Common myeloid progenitor, CD34-positive (primary cell): ENCODE measurements around the gene SIRT7.

Experiments
- CTCF ChIA-PET: fragments of 350-600 bp; sonication (Branson Sonifier 250); formaldehyde crosslinking; loops from one replicate; lab custom pipeline; 2021; ENCODE audit warnings: antibody characterized with exemption; lab: Charles Lee
- POLR2A ChIA-PET: fragments of 350-600 bp; sonication (Branson Sonifier 250); formaldehyde crosslinking; loops from one replicate; lab custom pipeline; 2021; ENCODE audit warnings: antibody characterized with exemption; lab: Charles Lee
- DNase-seq, 3 donors: peaks; one replicate each; pipeline versions ENCODE4 v3.0.0 to v3.0.0-alpha.2; 2013
- H3K27ac ChIP-seq, 2 experiments: 1 replicate in 1 of 2; 2 replicates in 1 of 2; pipeline ENCODE4 v1.7.0; 2013; ENCODE audit warnings: inconsistent platforms in 2 of 2, low read length in 2 of 2, mild to moderate bottlenecking in 2 of 2, low read depth in 1 of 2, moderate library complexity in 1 of 2; ENCODE audit not compliant: severe bottlenecking in 2 of 2, insufficient read depth in 1 of 2, poor library complexity in 1 of 2
- H3K27me3 ChIP-seq, 5 experiments: replicated peaks in 2 of 5; 1 replicate in 3 of 5; 2 replicates in 2 of 5; pipeline versions ENCODE4 v1.6.1 to v1.7.0; 2013; ENCODE audit warnings: low read length in 4 of 5, mild to moderate bottlenecking in 2 of 5, moderate library complexity in 2 of 5, inconsistent platforms in 1 of 5; ENCODE audit not compliant: insufficient read depth in 5 of 5, control insufficient read depth in 4 of 5
- H3K36me3 ChIP-seq, 4 experiments: 1 replicate in 2 of 4; 2 replicates in 2 of 4; pipeline versions ENCODE4 v1.6.1 to v1.7.0; 2013; ENCODE audit warnings: low read length in 3 of 4, control low read depth in 1 of 4, mild to moderate bottlenecking in 1 of 4; ENCODE audit not compliant: control insufficient read depth in 4 of 4, insufficient read depth in 4 of 4
- H3K4me1 ChIP-seq, 4 experiments: 1 replicate in 3 of 4; 2 replicates in 1 of 4; pipeline versions ENCODE4 v1.6.1 to v1.7.1; 2013; ENCODE audit warnings: low read length in 3 of 4, mild to moderate bottlenecking in 3 of 4, control low read depth in 1 of 4, inconsistent platforms in 1 of 4, moderate library complexity in 1 of 4; ENCODE audit not compliant: control insufficient read depth in 4 of 4, insufficient read depth in 4 of 4; ENCODE audit errors: control extremely low read depth in 1 of 4
- H3K4me3 ChIP-seq, 7 experiments: 1 replicate in 4 of 7; 2 replicates in 3 of 7; pipeline versions ENCODE4 v1.5.1 to v1.7.0; 2013; ENCODE audit warnings: mild to moderate bottlenecking in 7 of 7, low read length in 6 of 7, moderate library complexity in 6 of 7, inconsistent platforms in 2 of 7, low read depth in 2 of 7, control low read depth in 1 of 7; ENCODE audit not compliant: insufficient read depth in 4 of 7, control insufficient read depth in 1 of 7; ENCODE audit errors: extremely low read depth in 1 of 7
- H3K9me3 ChIP-seq, 5 experiments: 1 replicate in 4 of 5; 2 replicates in 1 of 5; pipeline versions ENCODE4 v1.6.1 to v1.7.1; 2013; ENCODE audit warnings: low read length in 4 of 5, mild to moderate bottlenecking in 2 of 5, inconsistent platforms in 1 of 5, low read depth in 1 of 5, moderate library complexity in 1 of 5; ENCODE audit not compliant: control insufficient read depth in 4 of 5, insufficient read depth in 2 of 5; ENCODE audit errors: control extremely low read depth in 1 of 5
- WGBS: methylation state at CpG from one replicate; pipeline ENCODE4 v1.1.5; 2013; ENCODE audit not compliant: insufficient coverage; 5-methylcytosine and 5-hydroxymethylcytosine counted together

The SIRT7 gene

DNA sequence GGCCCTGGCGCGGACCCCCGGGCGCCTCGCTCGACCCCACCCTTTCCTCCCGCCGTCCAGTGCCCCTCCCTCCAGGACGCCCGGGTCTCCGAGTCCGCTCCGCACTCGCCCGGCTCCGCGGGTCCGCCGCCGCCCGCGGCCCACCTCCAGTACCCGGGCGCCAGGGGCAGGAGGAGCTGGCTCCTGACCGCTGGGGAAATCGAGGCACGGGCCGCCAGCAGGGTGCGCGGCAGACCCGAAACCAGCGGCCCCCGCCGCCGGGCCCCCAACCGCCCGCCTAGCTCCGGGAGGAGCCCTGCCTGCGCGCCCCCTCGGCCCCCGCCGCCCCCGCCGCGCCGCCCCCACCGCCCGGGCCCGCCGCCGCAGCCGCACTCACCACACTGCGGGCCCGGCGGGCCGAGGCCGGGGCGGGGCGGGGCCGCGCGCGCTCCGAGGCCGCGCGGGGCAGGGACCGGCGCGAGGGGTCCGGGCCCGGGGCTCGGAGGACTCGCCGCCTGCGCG, 9.2 kb upstream of the SIRT7 start:
- peaks cover 0 to 74% (median 65%) of the 10 kb centered on the region in 4 experiments for H3K4me1 ChIP-seq
- POLR2A ChIA-PET: interaction anchor here (1.0 to 1.8 kb wide), 5 partner anchors 10 to 105 kb away, joined by 3 to 6 read pairs (median 4); partner anchors contain the start of genes P4HB, RAC3 and SIRT7
- 0% methylated on average over 49 of the region's 78 CpGs for WGBS
- H3K4me3 ChIP-seq: peak overlapping the region; percentile 46 to 83 (median 77)
- H3K27ac ChIP-seq: peak overlapping the region; percentile 92 to 98
- peaks cover 0 to 24% (median 13%) of the 10 kb centered on the region in 5 experiments for H3K27me3 ChIP-seq
- CTCF ChIA-PET: interaction anchor here (0.9 to 3.1 kb wide), 8 partner anchors 10 to 93 kb away, joined by 3 to 15 read pairs (median 6); partner anchors contain the start of gene NPB
- DNase-seq: no peak
- no peaks in the 10 kb centered on the region for H3K9me3 ChIP-seq
- H3K36me3 ChIP-seq: peaks cover 0 to 8% (median 5%) of the 10 kb centered on the region in 4 experiments

DNA sequence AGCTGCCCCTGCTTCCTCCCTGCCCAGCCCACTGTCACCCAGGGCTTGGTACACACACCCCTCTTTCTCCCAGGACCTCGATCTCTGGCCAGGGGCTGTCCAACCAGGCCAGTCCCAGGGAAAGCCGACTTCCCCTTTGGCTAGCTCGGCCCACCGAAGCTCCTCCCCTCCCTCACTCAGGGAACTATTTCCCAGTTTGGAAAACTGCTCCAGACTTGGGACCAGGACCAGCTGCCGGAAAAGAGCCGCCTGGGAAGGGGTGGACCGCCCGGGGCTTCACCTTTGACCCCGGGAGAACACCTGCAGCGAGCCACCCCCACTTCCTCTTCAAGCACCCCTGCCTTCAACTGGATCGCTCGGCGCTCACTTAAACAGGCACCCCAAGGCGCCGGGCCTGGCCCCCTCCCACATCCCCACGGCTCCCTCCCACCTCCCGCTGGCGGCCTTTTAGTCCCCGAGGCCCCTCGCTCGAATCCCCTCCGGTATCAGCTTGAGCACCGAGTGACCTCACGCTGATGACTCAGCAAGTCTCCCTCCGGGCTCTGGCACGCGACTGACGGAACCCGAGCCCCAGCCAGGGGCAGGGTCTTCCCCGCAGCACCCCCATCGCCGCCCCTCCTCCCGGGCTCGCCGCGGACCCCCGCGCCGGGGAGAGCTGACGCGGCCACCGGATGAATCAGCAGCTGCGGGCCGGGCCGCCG, 8.6 kb upstream of the SIRT7 start:
- ChIA-PET POLR2A (interaction anchor here (0.6 to 1.8 kb wide), 6 partner anchors 9 to 105 kb away, joined by 3 to 6 read pairs (median 3); partner anchors contain the start of genes P4HB, RAC3 and SIRT7), CTCF (interaction anchor here (0.7 to 3.1 kb wide), 7 partner anchors 10 to 94 kb away, joined by 3 to 15 read pairs (median 3); partner anchors contain the start of gene NPB)
- 0% methylated on average over 34 of the region's 46 CpGs for WGBS
- Histone ChIP-seq H3K4me1 (peaks cover 0 to 74% (median 67%) of the 10 kb centered on the region in 4 experiments), H3K4me3 (peak overlapping the region; percentile 46 to 83 (median 77)), H3K27ac (peak overlapping the region; percentile 92 to 98), H3K9me3 (no peaks in the 10 kb centered on the region), H3K27me3 (peaks cover 0 to 24% (median 13%) of the 10 kb centered on the region in 5 experiments), H3K36me3 (peaks cover 0 to 13% (median 9%) of the 10 kb centered on the region in 4 experiments)
- peak; percentile 93 to 96 (median 95) for DNase-seq

DNA sequence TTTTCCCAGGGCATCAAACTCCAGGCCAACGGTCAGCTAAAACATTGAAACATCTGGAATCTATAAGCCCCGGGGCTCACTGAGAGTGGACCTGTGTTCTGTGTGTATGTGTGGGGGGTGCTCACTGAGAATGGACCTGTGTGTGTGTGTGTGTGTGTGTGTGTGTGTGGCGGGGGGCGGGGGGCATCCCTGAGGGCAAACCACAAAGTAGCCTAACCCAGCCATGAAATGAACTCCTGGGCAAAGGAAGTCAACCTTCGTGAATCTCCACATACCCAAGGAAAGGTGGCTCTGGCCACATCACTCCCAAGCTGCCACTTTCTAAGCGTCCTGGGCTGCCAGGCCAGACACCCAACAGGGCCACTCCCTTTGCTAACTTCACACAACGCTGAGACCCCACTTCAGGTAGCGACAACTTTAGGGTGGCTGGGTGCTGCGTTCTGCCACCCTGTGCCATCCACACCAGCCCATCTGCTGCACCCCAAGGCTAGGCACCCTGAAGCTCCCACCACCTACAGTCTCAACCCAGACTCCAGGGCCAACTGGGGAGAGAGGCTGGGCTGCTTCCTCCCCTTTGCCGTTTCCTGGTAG, 8.0 kb upstream of the SIRT7 start:
- 19% methylated on average over 3 of the region's 10 CpGs for WGBS
- H3K27me3 ChIP-seq: peaks cover 0 to 24% (median 13%) of the 10 kb centered on the region in 5 experiments
- ChIA-PET CTCF (interaction anchor here (0.7 to 3.4 kb wide), 9 partner anchors 9 to 95 kb away, joined by 3 to 15 read pairs (median 3); partner anchors contain the start of gene NOTUM), POLR2A (interaction anchor here (0.6 to 1.8 kb wide), 5 partner anchors 9 to 65 kb away, joined by 3 to 6 read pairs (median 3); partner anchors contain the start of genes P4HB and SIRT7)
- DNase-seq: no peak
- H3K4me1 ChIP-seq: peaks cover 0 to 70% (median 66%) of the 10 kb centered on the region in 4 experiments
- peak overlapping the region; percentile 92 to 98 for H3K27ac ChIP-seq
- peaks cover 0 to 17% (median 13%) of the 10 kb centered on the region in 4 experiments for H3K36me3 ChIP-seq
- H3K9me3 ChIP-seq: no peaks in the 10 kb centered on the region
- H3K4me3 ChIP-seq: peak overlapping the region; percentile 46 to 83 (median 77)

DNA sequence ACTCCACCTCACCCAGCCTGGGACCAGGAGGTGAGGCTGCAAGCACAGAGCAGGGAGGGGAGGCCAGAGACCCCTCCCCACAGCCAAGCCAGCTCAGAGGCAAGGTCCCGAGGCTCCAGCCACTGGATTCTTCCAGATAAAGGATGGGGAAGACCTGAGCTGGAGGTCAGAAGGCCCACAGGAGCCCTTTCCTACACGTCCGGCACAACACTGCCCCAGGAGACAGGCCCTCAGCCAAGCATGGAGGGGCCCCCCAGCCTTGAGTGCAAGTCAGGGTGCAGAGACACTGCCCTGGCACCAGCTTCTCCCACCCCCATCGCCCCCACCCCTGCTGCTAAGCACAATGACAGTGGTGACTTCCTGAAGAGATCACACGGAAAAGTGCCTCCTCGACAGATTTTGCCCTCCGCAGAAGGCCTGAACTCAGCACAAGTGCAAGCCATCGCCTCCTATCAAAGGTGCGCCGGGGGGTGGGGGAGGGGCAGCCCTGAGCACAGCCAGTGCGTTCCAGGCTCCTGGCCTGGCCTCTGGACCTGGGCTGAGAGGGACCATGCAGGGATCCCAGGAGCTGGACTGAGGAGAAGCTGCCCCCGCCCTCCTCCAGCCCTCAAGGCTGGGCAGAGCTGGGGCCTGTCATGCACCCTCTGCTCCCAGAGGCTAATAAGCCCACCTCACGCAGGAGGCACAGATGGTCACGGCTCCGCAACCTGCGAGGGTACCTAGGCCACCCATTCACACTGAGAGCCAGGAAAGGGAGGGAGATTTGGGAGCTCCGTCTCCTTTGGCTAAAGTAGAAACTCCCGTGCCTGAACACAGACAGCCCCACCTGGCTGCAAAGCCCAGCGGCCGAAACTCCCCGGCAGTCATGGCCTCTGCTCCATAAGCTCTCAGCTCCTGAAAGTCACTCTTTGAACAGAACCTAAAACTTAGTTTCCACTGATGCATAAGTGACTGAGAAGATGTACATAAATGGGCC, 6.9 kb upstream of the SIRT7 start:
- ChIA-PET CTCF (interaction anchor here (0.8 to 3.4 kb wide), 8 partner anchors 8 to 96 kb away, joined by 3 to 15 read pairs (median 8); partner anchors contain the start of gene NOTUM), POLR2A (interaction anchor here (0.6 to 0.9 kb wide), 2 partner anchors 58 to 686 kb away, joined by 3 read pairs; partner anchors contain the start of genes NDUFAF8 and TEPSIN)
- peaks cover 0 to 28% (median 22%) of the 10 kb centered on the region in 4 experiments for H3K36me3 ChIP-seq
- H3K4me1 ChIP-seq: peaks cover 0 to 77% (median 69%) of the 10 kb centered on the region in 4 experiments
- DNase-seq: no peak
- WGBS: 76% methylated on average over 17 of the region's 21 CpGs
- H3K4me3 ChIP-seq: peak overlapping the region in 4 of 7 experiments; percentile 8 to 75 (median 70)
- H3K27me3 ChIP-seq: peaks cover 0 to 19% (median 13%) of the 10 kb centered on the region in 5 experiments
- no peaks in the 10 kb centered on the region for H3K9me3 ChIP-seq
- peak overlapping the region in 1 of 2 experiments; percentile 88 for H3K27ac ChIP-seq

DNA sequence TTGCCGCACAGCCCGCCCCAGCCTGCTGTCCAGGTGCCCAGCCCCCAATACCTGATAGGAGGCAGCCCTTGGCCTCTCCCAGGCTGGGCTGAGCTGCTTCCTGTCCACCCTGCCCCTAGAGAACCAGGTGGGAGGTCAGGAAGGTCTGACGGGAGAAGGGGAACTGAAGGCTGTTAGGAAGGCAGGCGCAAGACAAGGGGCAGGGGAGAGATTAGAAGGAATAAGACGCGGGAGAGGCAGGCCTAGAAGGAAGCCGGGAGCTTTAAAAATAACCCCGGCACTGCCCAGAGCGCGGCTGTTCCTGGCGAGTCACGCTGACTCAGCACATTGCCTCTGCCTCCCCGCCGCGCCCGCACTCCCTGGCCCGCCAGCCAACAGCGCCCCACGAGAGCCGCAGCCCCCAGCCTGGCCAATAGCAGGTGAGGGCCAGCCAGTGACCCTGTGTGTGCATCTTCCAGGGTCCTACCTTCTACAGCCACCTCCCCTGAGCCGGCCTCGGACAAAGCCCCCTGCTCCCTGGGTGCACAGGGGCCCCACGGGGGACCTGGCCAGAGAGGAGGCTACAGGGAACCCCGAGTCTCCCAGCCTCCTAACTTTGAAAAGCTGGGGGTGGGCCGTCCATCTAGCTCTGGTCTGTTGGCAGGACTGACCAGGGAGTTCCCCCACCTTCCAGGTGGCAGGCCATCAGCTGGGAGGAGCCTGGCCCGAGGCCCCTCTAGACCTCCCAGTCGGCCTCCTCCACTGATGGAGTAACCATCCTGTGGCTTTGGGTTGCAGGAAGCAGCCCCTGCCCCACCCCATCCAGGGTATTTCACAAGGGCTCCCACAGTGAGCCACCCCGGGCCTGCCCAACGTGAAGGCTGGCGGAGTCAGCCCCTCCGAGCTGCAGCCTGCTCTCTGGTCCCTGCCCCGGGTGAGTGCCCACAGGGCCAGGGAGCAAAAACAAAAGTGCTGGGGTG, 5.6 kb upstream of the SIRT7 start:
- Histone ChIP-seq H3K9me3 (no peaks in the 10 kb centered on the region), H3K4me3 (peak overlapping the region in 6 of 7 experiments; percentile 50 to 75 (median 64)), H3K4me1 (peaks cover 0 to 83% (median 72%) of the 10 kb centered on the region in 4 experiments), H3K27ac (peak overlapping the region; percentile 33 to 88), H3K36me3 (peaks cover 0 to 39% (median 27%) of the 10 kb centered on the region in 4 experiments), H3K27me3 (peaks cover 0 to 6% (median 4%) of the 10 kb centered on the region in 5 experiments)
- ChIA-PET CTCF (interaction anchor here (0.9 to 3.4 kb wide), 6 partner anchors 11 to 98 kb away, joined by 3 to 15 read pairs (median 8); partner anchors contain the start of gene NOTUM), POLR2A (interaction anchor here (0.6 to 1.0 kb wide), 4 partner anchors 12 to 1011 kb away, joined by 3 to 4 read pairs (median 3); partner anchors contain the start of genes NDUFAF8, PCYT2 and TEPSIN)
- DNase-seq: peak; percentile 79 to 91 (median 90)
- WGBS: 2% methylated on average over 26 of the region's 32 CpGs
